Measurements from ENCODE around the gene GNE. TPM values are rescaled to one million over a fixed set of nuclear protein-coding genes. Genes with fewer than 3 reads are reported as not detected.

Gene GNE
- total and polyA plus RNA-seq, 2 of the 8 experiments (the other 6 are each of a cell fraction or from before 2014, with no cell fraction given) = 5.1 to 11.1 TPM

- POLR2A ChIA-PET (ENCODE audit: partially characterized antibody) = interaction anchor here (0.9 kb wide), 1 partner anchor 9 kb away, joined by 3 read pairs; no protein-coding TSS in a partner anchor
- H4K91ac ChIP-seq (replicated peaks; ENCODE audit: insufficient read length, low read length) = no peak overlapping the region
- H3K4me1 ChIP-seq (replicated peaks in 1 of 4; ENCODE audit: control insufficient read depth in 3 of 4, insufficient read depth in 4 of 4, low read length in 3 of 4) = peaks cover 4 to 9% (median 7%) of the 10 kb centered on the region in 4 experiments; a peak in 6 of 7 replicates
- H2BK15ac ChIP-seq (ENCODE audit: low read length) = peak overlapping the region; percentile 8; the same call in 1 of the 2 replicates
- DNase-seq (ENCODE audit: low read depth in 1 of 2, low spot score in 2 of 2) (no peak), FAIRE-seq (no peak)
- no peaks in the 10 kb centered on the region for H3K36me3 ChIP-seq (ENCODE audit: control insufficient read depth in 2 of 4, insufficient read depth in 4 of 4, low read length in 3 of 4)
- no peak overlapping the region for H2BK120ac ChIP-seq (replicated peaks; ENCODE audit: low read depth, low read length)
- H2BK12ac ChIP-seq (ENCODE audit: low read depth, low read length) = no peak overlapping the region
- H4K5ac ChIP-seq (ENCODE audit: insufficient read length, low read depth, low read length) = no peak overlapping the region
- no peaks in the 10 kb centered on the region for H3K9me3 ChIP-seq (ENCODE audit: insufficient read depth in 2 of 2, low read depth in 1 of 2, low read length in 1 of 2)
- no peak overlapping the region for H4K8ac ChIP-seq (ENCODE audit: extremely low read depth, insufficient read depth, low read length)
- no peak overlapping the region for H3K27ac ChIP-seq (ENCODE audit: low read depth, low read length)
- no peak for TF ChIP-seq JUN (IDR thresholded peaks at IDR 0.05; ENCODE audit: low read depth, low read length)
- TF ChIP-seq, protein P1, sequence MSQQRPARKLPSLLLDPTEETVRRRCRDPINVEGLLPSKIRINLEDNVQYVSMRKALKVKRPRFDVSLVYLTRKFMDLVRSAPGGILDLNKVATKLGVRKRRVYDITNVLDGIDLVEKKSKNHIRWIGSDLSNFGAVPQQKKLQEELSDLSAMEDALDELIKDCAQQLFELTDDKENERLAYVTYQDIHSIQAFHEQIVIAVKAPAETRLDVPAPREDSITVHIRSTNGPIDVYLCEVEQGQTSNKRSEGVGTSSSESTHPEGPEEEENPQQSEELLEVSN (IDR thresholded peaks at IDR 0.05) = no peak
- no peak for TF ChIP-seq GABPA (IDR thresholded peaks at IDR 0.05; ENCODE audit: borderline replicate concordance, insufficient read depth, low read length)
- no peak for TF ChIP-seq RNF2 (IDR thresholded peaks at IDR 0.05; ENCODE audit: borderline replicate concordance, low read depth, low read length, missing control alignments, poor library complexity, severe bottlenecking)
- H3K27me3 ChIP-seq (replicated peaks in 1 of 4; ENCODE audit: control insufficient read depth in 3 of 4, extremely low read depth in 1 of 4, insufficient read depth in 3 of 4, low read length in 3 of 4) = no peaks in the 10 kb centered on the region
- H3K18ac ChIP-seq (ENCODE audit: extremely low read depth, low read length) = no peak overlapping the region
- H2BK20ac ChIP-seq (ENCODE audit: low read length) = no peak overlapping the region
- H3K23me2 ChIP-seq (ENCODE audit: low read depth, low read length) = peaks cover 4% of the 10 kb centered on the region
- H3K79me1 ChIP-seq (ENCODE audit: low read depth, low read length) = peaks cover 7% of the 10 kb centered on the region; the same call in 1 of the 2 replicates
- no peak overlapping the region for H2BK5ac ChIP-seq (ENCODE audit: low read depth, low read length)
- H3K4me2 ChIP-seq (ENCODE audit: insufficient read depth in 1 of 2, low read depth in 2 of 2, low read length in 2 of 2) = no peak overlapping the region
- H2AK5ac ChIP-seq (ENCODE audit: low read depth, low read length) = no peak overlapping the region
- no peak overlapping the region for H3K23ac ChIP-seq (ENCODE audit: insufficient read length)
- CTCF ChIA-PET (ENCODE audit: partially characterized antibody) = interaction anchor here (4.5 to 5.5 kb wide), 2 partner anchors 22 to 85 kb away, joined by 25 to 38 read pairs; no protein-coding TSS in a partner anchor
- H4K20me1 ChIP-seq (replicated peaks in 1 of 2; ENCODE audit: control insufficient read depth in 1 of 2, insufficient read depth in 2 of 2, low read length in 2 of 2) = peaks cover 7 to 8% of the 10 kb centered on the region in 2 experiments
- peaks cover 13 to 16% of the 10 kb centered on the region in 2 experiments for H3K79me2 ChIP-seq (ENCODE audit: control insufficient read depth in 1 of 2, insufficient read depth in 2 of 2, low read length in 2 of 2)
- no peak overlapping the region for H3K56ac ChIP-seq (replicated peaks; ENCODE audit: insufficient read length, low read depth, low read length)
- no peak overlapping the region for H3K4me3 ChIP-seq (ENCODE audit: extremely low read depth in 1 of 4, insufficient read depth in 2 of 4, low read depth in 3 of 4, low read length in 4 of 4)
- H3K14ac ChIP-seq (ENCODE audit: insufficient read length) = no peak overlapping the region
- no peak overlapping the region for H3K4ac ChIP-seq (replicated peaks; ENCODE audit: insufficient read length, low read depth, low read length)
- H2AFZ ChIP-seq (ENCODE audit: low read length) = no peak overlapping the region; the same call in 1 of the 2 replicates
- H3K9ac ChIP-seq (replicated peaks in 1 of 4; ENCODE audit: extremely low read depth in 1 of 4, low read depth in 3 of 4, low read length in 3 of 4) = no peak overlapping the region
These were observed 70.8 kb downstream of the GNE start for GRCh38 chr9:36187414-36187813.

All from H1 (cell line).